Endothelial cell of umbilical vein (primary cell): ENCODE results near the gene RBM33. TPM values are rescaled to one million over a fixed set of nuclear protein-coding genes. Genes with fewer than 3 reads are reported as not detected.

Experiments used
- BruUV-seq: library from RNA; stranded (reverse); fragments of 400-500 nt; replicated peaks from 2 replicates; lab custom pipeline; 2021; lab: Mats Ljungman, UMichigan
- CTCF ChIA-PET: fragments of 300-600, 350-600 bp; sonication (Branson Sonifier 250); formaldehyde crosslinking; loops from one replicate; lab custom pipeline; 2021; ENCODE audit warnings: antibody characterized with exemption, inconsistent platforms; lab: Charles Lee
- POLR2A ChIA-PET: fragments of 300-600, 350-600 bp; sonication (Branson Sonifier 250); formaldehyde crosslinking; loops from one replicate; lab custom pipeline; 2021; ENCODE audit warnings: antibody characterized with exemption, inconsistent platforms; lab: Charles Lee
- DNase-seq: peaks from one replicate; pipeline ENCODE4 v3.0.0-alpha.2; 2011; ENCODE audit warnings: low read depth, low spot score
- FAIRE-seq: peaks from 2 replicates; lab custom pipeline; 2011; peaks lifted over from hg19 to GRCh38; lab: Jason Lieb, UNC
- H2AFZ ChIP-seq: 2 replicates; pipeline ENCODE4 v1.6.0; 2012; ENCODE audit warnings: low read depth, low read length, control low read depth, inconsistent platforms
- H3K27ac ChIP-seq: 2 replicates; pipeline ENCODE4 v1.5.1; 2011; ENCODE audit warnings: low read depth, mild to moderate bottlenecking, control low read depth, low read length, moderate library complexity; ENCODE audit not compliant: insufficient read depth
- H3K27me3 ChIP-seq, 2 experiments: 2 replicates each; pipeline versions ENCODE4 v1.6.0 to v1.6.1; 2011; ENCODE audit warnings: low read length in 2 of 2, mixed read lengths in 1 of 2; ENCODE audit not compliant: control insufficient read depth in 2 of 2, insufficient read depth in 2 of 2
- H3K36me3 ChIP-seq, 2 experiments: 2 replicates in 1 of 2; 3 replicates in 1 of 2; pipeline ENCODE4 v1.5.1; 2011; ENCODE audit warnings: low read length in 2 of 2, mild to moderate bottlenecking in 1 of 2, moderate library complexity in 1 of 2; ENCODE audit not compliant: control insufficient read depth in 2 of 2, insufficient read depth in 2 of 2; ENCODE audit errors: extremely low read depth in 1 of 2
- H3K4me1 ChIP-seq: 3 replicates; pipeline ENCODE4 v1.5.1; 2011; ENCODE audit warnings: mild to moderate bottlenecking, low read length; ENCODE audit not compliant: control insufficient read depth, insufficient read depth; ENCODE audit errors: extremely low read depth
- H3K4me2 ChIP-seq: 2 replicates; pipeline ENCODE4 v1.6.1; 2011; ENCODE audit warnings: low read length, control low read depth, mixed read lengths; ENCODE audit not compliant: insufficient read depth
- H3K4me3 ChIP-seq, 3 experiments: fragments of 200-600 bp in 1 of 3; sonication (generic), shearing (Covaris generic) in 1 of 3; replicated peaks in 1 of 3; 2 replicates each; pipeline ENCODE4 v1.5.1; 2011 to 2016; ENCODE audit warnings: control low read depth in 3 of 3, low read length in 3 of 3, mild to moderate bottlenecking in 2 of 3, inconsistent platforms in 1 of 3, low read depth in 1 of 3, moderate library complexity in 1 of 3; ENCODE audit not compliant: insufficient read depth in 1 of 3
- H3K79me2 ChIP-seq: 2 replicates; pipeline ENCODE4 v1.6.0; 2012; ENCODE audit warnings: low read length, inconsistent platforms; ENCODE audit not compliant: control insufficient read depth, insufficient read depth
- H3K9ac ChIP-seq: replicated peaks from 2 replicates; pipeline ENCODE3; 2011; ENCODE audit warnings: low read length, control low read depth; ENCODE audit not compliant: insufficient read depth; ENCODE audit errors: extremely low read depth
- H3K9me1 ChIP-seq: replicated peaks from 3 replicates; pipeline ENCODE4 v1.6.0; 2011; ENCODE audit warnings: mild to moderate bottlenecking, low read length; ENCODE audit not compliant: control insufficient read depth, insufficient read depth; ENCODE audit errors: extremely low read depth
- H3K9me3 ChIP-seq: replicated peaks from 2 replicates; pipeline ENCODE4 v1.5.1; 2012; ENCODE audit warnings: low read length, inconsistent platforms; ENCODE audit not compliant: control insufficient read depth, insufficient read depth
- H4K20me1 ChIP-seq: replicated peaks from 2 replicates; pipeline ENCODE3; 2011; ENCODE audit warnings: mild to moderate bottlenecking, low read length; ENCODE audit not compliant: control insufficient read depth, insufficient read depth; ENCODE audit errors: extremely low read depth
- FOS ChIP-seq: IDR thresholded peaks from 2 replicates; pipeline ENCODE4 v1.6.1; 2011; ENCODE audit warnings: mild to moderate bottlenecking, low read length, moderate library complexity, borderline replicate concordance; ENCODE audit not compliant: insufficient read depth
- GATA2 ChIP-seq: IDR thresholded peaks from 2 replicates; pipeline ENCODE4 v1.7.0; 2011; ENCODE audit warnings: low read depth, mild to moderate bottlenecking, moderate library complexity, mixed read lengths, low read length; ENCODE audit not compliant: insufficient read length, insufficient read depth
- MAX ChIP-seq: IDR thresholded peaks from 2 replicates; pipeline ENCODE4 v1.6.1; 2011; ENCODE audit not compliant: insufficient read depth, insufficient read length
- POLR2A ChIP-seq: IDR thresholded peaks from 2 replicates; pipeline ENCODE4 v1.6.1; 2012; ENCODE audit warnings: low read depth, mild to moderate bottlenecking, control low read depth, low read length
- dilution Hi-C: fragments of 300-500 bp; cut with MboI; formaldehyde crosslinking; loops from one replicate; pipeline ENCODE4 v1.15.0; 2019; ENCODE audit warnings: low sequenced_read_pairs; ENCODE audit not compliant: extremely low pct_ligation_motif_present
- intact Hi-C: fragments of 100-400 bp; cut with micrococcal nuclease; formaldehyde crosslinking; loops from one replicate; pipeline ENCODE4 v1.10.0; 2022
- polyA plus RNA-seq, 4 experiments: library from polyadenylated mRNA; depleted of rRNA in 3 of 4; stranded (reverse) in 3 of 4; unstranded in 1 of 4; fragments of >200 nt; gene quantifications; 2 replicates each; pipeline versions ENCODE4 v1.2.1 to v1.2.3, GENCODE V29; 2011 to 2012; ENCODE audit warnings: missing spikeins in 1 of 4
- total RNA-seq: library from RNA; stranded (reverse); gene quantifications from 2 replicates; pipeline ENCODE4 v1.2.3, GENCODE V29; 2021

RBM33 gene
- total and polyA plus RNA-seq, 2 donors (not counting 3 experiments of a cell fraction or from before 2014, with no cell fraction given): 16.2 to 68.2 TPM

- no peaks in the 10 kb centered on the region for H4K20me1 ChIP-seq
- ChIA-PET CTCF (interaction anchor here (1.6 kb wide), 1 partner anchor 27 kb away, joined by 8 read pairs; no protein-coding TSS in a partner anchor), POLR2A (interaction anchor here (0.6 kb wide), 1 partner anchor 18 kb away, joined by 10 read pairs; no protein-coding TSS in a partner anchor)
- no peaks in the 10 kb centered on the region for H3K79me2 ChIP-seq
- TF ChIP-seq MAX: no peak
- no peak for TF ChIP-seq GATA2
- TF ChIP-seq FOS: no peak
- H3K4me2 ChIP-seq: no peak overlapping the region
- H3K4me3 ChIP-seq: no peak overlapping the region
- no peaks in the 10 kb centered on the region for H3K9me3 ChIP-seq
- intact Hi-C loops (no loop called here), dilution Hi-C loops (no loop called here)
- no peak overlapping the region for H3K9ac ChIP-seq
- no peaks in the 10 kb centered on the region for H3K36me3 ChIP-seq
- H2AFZ ChIP-seq: no peak overlapping the region
- H3K27ac ChIP-seq: no peak overlapping the region
- peaks cover 0 to 3% of the 10 kb centered on the region in 2 experiments for H3K27me3 ChIP-seq
- no peaks in the 10 kb centered on the region for H3K9me1 ChIP-seq
- FAIRE-seq: no peak
- no peak for DNase-seq
- no TSS peak for BruUV-seq
- no peaks in the 10 kb centered on the region for H3K4me1 ChIP-seq
These were observed 18.9 kb upstream of the RBM33 start for GRCh38 chr7:155625557-155625956.

- Histone ChIP-seq H3K27ac (no peak overlapping the region), H3K27me3 (peaks cover 0 to 3% of the 10 kb centered on the region in 2 experiments), H3K4me2 (no peak overlapping the region), H3K9ac (no peak overlapping the region), H3K4me1 (no peaks in the 10 kb centered on the region), H4K20me1 (no peaks in the 10 kb centered on the region), H3K79me2 (no peaks in the 10 kb centered on the region), H3K9me3 (no peaks in the 10 kb centered on the region), H2AFZ (no peak overlapping the region), H3K4me3 (no peak overlapping the region), H3K36me3 (no peaks in the 10 kb centered on the region), H3K9me1 (no peaks in the 10 kb centered on the region)
- FAIRE-seq (no peak), DNase-seq (no peak)
- dilution Hi-C loops (no loop called here), intact Hi-C loops (no loop called here)
- ChIA-PET POLR2A (no interaction called here), CTCF (interaction anchor here (0.7 kb wide), 1 partner anchor 30 kb away, joined by 3 read pairs; no protein-coding TSS in a partner anchor)
- no TSS peak for BruUV-seq
- TF ChIP-seq POLR2A: no peak
- TF ChIP-seq GATA2: no peak
These were observed 15.3 kb upstream of the RBM33 start for GRCh38 chr7:155629171-155629570.
